MM.1S (cell line): Measurements from ENCODE around the gene ARHGAP33.

Experiments
- EZH2 ChIP-seq: fragments of 300-600 bp; sonication (generic); optimal IDR thresholded peaks from 2 replicates; pipeline ENCODE3; 2017; ENCODE audit warnings: low read depth, mild to moderate bottlenecking, antibody characterized with exemption, low read length, mixed read lengths
- EZH2phosphoT487 ChIP-seq: fragments of 300-600 bp; sonication (generic); IDR thresholded peaks from 2 replicates; pipeline ENCODE4 v1.6.1; 2018; ENCODE audit warnings: antibody characterized with exemption, low read length
- TF ChIP-seq, protein P1 (sequence below): fragments of 300-600 bp; sonication (generic); IDR thresholded peaks from 2 replicates; pipeline ENCODE4 v1.5.1; 2016; ENCODE audit warnings: antibody characterized with exemption, low read length, mixed read lengths

DNA sequence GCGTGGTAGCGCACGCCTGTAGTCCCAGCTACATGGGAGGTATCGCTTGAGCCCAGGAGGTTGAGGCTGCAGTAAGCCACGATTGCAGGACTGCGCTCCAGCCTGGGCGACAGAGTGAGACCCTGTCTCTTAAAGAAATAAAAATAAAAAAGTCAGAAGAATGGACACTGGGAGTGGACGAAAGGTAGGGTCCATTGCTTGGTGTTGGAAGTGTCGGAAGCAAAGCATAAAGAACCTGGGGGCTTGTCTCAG, 392 bp upstream of the ARHGAP33 start:
- TF ChIP-seq, protein P1, sequence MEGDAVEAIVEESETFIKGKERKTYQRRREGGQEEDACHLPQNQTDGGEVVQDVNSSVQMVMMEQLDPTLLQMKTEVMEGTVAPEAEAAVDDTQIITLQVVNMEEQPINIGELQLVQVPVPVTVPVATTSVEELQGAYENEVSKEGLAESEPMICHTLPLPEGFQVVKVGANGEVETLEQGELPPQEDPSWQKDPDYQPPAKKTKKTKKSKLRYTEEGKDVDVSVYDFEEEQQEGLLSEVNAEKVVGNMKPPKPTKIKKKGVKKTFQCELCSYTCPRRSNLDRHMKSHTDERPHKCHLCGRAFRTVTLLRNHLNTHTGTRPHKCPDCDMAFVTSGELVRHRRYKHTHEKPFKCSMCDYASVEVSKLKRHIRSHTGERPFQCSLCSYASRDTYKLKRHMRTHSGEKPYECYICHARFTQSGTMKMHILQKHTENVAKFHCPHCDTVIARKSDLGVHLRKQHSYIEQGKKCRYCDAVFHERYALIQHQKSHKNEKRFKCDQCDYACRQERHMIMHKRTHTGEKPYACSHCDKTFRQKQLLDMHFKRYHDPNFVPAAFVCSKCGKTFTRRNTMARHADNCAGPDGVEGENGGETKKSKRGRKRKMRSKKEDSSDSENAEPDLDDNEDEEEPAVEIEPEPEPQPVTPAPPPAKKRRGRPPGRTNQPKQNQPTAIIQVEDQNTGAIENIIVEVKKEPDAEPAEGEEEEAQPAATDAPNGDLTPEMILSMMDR, result no peak
- no peak for TF ChIP-seq EZH2
- no peak for TF ChIP-seq EZH2phosphoT487
